NCI-H524 treated with DMSO at 0.1 percent for 48 hours (cell line): Measurements from ENCODE around the gene AIRE.

ENCODE experiments used
- DNase-seq: peaks from one replicate; lab custom pipeline; 2025; lab: John Stamatoyannopoulos, UW

AIRE gene

DNA sequence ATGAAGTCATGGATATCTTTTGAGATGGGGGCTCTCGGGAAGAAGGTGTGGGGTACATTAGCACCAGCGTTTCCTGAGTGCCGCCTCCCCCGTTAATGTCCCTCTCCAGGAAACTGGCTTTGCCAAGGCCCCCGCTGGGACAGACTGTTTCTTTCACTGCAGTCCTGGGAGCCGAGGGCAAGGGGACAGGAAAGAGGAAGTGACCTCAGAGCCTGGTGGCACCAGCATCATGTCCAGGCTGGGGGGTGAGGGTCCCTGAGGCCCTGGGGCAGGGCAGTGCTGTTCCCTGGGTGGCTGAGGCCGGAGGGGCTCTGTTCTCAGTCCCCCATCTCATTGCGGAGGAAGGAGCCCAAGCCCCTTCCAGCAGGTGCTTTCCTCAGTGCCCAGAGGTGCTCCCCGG lies 20.0 kb downstream of the AIRE start:
- DNase-seq = no peak

DNA sequence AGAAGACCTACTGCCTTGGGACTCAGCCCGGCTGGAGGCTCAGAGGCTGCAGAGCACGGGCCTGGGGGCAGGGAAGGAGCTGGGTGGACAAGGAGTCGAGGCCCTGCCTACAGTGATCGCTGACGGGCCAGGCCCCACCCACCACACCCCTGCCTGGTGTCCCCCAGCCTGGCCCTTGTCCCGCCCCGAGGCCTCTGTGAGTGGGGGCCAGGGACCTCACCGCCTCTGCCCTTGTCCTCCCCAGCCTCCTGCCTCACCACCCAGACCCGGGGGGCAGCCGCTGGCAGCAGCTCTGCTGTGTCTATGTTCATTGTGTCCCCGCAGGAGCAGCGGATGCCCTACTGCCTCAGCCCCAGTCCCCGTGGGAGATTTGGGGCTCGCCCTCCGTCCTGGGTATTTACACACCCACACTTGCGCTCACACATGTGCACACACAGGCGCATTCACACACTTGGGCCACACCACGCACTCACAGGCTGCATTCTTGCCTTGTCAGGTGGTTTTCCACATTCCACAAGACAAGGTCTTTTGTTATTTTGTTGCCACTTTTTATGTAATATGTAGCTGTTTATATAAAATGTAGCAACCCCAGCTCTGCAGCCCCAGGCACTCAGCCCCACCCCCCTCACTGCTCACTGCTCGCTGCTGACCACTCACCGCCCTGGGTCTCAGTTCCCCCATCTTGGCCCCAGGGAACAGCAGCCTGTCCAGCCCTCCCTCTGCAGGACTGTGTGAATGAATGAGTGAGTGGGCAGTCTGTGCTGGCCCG lies 21.4 kb downstream of the AIRE start:
- no peak for DNase-seq

DNA sequence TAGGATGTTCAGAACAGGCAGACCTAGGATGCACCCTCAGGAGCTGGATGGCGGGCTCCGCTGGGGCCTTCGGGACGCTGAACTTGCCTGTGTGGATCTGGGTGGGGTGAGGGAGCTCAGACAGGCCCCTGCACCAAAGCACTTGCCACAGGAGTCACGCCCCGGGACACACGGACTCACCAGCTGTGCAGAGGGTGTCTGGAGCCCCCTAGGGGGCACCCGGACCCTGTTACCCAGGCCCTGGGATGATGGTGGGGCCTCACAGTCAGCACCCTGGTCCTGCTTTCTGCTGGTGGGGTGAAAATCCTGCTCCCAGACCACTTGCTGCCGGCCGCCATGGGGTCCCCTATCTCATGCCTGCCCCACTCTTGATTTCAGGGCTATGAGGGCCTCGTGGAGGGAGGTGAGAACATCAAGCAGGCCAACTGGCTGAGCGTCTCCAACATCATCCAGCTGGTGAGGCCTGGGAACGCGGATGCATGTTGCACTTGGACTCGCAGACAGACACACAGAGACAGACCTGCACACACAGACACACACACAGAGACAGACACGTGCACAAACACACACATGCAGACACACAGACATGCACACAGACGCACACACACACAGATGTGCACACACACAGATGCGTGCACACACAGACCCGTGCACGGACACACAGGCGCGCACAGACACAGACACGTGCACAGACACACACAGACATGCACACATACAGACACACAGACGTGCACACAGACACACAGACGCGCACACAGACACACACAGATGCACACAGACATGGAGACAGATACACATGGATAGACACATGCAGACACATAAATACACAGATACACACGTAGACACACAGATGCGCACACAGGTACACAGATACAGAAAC lies 25.2 kb downstream of the AIRE start:
- DNase-seq = no peak

DNA sequence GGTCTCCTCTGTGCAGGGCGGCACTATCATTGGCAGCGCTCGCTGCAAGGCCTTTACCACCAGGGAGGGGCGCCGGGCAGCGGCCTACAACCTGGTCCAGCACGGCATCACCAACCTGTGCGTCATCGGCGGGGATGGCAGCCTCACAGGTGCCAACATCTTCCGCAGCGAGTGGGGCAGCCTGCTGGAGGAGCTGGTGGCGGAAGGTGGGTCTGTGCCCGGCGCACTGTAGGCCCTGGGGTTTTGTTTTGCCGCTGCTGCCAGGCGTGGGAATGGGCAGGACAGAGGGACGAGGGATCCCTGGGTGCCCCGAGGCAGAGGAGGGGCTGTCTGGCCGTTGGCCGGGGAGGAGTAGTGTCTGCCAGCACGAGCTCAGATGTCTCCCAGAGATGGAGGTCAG lies 26.4 kb downstream of the AIRE start:
- DNase-seq = no peak

DNA sequence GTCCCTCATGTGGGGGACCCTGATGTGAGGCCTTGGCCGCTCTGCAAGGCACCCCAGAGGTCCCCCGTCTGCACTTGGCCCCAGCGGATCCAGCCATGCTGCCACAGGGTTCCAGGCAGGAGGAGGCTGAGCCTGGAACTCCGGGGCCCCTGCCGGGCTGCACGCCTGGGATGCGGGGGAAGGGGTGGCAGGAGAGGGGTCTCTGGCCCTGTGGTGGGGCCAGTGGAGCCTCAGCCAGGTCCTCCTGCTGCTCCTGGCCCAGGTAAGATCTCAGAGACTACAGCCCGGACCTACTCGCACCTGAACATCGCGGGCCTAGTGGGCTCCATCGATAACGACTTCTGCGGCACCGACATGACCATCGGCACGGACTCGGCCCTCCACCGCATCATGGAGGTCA lies 27.0 kb downstream of the AIRE start:
- no peak for DNase-seq

DNA sequence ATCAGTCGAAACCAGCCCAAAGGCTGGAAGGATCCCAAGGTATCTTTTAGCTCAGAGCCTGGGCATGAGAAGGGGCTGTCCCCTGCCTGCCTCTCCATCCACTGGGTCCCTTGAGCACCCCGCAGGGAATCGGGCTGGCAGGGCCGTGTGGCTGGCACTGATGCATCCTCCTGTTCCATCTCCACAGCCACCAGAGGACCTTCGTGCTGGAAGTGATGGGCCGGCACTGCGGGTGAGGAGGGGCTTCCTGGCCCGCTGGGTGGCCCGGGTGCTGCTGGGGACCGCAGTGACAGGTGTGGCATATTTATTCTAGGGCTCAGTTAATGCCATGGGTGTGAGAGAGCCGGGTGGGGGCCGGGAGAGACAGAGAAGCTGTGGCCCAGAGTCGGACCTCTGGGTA lies 27.8 kb downstream of the AIRE start:
- DNase-seq = no peak

DNA sequence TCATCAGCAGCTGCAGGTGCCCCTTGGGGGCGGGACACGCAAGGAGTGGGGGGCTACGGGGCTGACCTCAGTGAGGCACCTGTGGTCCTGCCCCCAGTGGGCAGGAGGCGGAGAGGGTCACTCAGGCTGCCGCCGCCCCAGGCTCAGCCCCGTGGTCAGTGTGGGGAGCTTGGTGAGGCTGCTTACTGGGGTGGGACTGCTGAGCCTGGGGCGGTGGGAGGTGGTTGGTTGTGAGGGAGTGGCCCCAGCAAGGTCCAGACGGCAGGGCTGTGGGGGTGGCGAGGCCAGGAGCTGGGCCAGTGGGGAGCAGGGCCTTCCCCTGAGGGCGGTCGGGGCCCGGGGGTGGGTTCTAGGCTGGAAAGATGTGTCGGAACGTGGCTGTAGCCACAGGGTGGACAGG lies 28.5 kb downstream of the AIRE start:
- DNase-seq = no peak

DNA sequence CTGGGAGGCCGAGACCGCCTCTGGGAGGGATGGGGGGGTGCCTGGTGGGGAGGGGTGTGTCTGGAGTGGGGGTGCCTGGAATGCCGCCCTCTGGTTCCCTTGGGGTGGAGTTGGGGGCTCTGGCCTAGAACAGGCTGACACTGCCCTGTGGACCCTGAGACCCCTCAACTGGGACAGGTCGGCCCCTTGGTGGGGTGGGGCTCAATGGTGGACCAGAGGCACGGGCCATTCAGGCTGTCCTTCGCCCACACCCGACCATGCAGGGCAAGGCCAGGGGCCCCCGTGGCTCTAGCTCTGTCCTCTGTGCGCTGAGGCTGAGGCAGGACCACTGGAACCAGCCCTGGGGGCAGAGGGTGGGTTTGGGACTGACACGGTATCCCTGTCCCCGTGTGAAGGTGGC lies 28.9 kb downstream of the AIRE start:
- no peak for DNase-seq

DNA sequence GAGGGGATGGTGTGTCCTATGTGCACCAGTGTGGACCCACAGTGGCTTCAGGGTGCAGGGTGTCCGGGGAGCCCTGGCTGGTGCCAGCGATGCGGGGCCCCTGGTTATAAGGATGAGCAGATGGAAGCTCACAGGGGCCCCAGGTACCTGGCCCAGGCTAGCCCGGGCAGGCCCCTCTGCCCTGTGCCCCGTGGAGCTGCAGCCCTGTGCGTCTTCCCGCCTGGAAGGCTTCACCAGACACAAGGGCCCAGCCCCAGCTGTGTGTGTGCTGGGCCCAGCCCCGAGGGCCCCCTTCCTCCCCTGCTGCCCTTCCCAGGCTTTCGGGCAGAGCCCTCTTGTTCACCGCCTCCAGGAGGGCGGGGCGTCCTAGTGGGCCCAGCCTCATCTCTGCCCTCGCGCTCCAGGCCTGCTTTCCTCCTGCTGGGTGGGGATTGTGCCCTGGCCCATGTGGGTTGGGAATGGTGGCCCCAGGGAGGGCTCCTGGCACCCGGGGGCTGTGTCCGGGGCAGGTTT lies 30.1 kb downstream of the AIRE start:
- DNase-seq = no peak

DNA sequence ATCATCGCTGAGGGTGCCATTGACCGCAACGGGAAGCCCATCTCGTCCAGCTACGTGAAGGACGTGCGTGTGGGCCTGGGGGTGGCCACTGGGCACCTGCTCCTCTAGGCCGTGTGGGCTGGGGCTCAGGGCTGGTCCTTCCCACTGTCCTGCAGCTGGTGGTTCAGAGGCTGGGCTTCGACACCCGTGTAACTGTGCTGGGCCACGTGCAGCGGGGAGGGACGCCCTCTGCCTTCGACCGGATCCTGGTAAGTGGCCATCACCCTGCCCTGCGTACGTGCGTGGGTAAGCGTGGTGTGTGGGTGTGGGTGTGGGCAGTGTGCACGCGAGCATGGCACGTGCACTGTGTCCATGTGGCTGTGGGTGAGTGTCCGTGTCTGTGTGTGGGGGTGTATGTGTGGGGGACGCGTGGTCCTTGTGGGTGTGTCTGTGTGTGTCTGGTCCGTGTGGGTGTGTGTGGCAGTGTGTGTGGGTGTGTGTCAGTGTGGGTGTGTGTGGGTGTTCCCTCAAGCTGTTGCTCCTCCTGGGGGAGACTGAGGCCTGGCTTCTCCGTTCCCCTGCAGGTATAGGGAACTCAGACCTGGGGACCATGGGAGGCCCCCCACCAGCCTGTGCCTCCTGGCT lies 30.7 kb downstream of the AIRE start:
- no peak for DNase-seq

DNA sequence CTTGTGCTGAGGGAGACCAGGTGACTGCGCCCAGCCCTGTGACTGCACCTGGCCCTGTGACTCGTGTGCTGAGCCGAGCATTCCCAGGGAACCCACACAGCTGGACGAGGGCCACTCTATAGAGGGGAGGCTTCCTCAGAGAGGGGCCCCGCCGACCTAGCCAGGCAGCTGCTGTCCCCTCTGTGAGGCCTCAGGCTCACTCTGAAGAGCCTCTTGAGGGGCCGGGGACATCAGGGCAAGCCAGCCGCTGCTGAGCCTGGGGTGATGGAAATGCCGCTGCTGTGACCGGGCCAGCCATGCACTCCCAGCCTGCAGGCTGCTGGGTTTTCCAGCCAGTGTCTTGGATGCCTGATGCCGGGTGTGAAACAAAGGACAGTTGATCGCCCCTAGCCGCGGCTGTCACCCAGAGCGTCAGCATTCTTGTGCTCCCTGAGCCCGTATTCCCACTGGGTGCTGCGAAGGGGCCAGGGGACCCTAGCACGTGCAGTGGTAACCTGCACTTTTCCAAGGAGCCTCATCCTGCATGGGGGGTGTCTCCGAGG lies 31.6 kb downstream of the AIRE start:
- DNase-seq = no peak

DNA sequence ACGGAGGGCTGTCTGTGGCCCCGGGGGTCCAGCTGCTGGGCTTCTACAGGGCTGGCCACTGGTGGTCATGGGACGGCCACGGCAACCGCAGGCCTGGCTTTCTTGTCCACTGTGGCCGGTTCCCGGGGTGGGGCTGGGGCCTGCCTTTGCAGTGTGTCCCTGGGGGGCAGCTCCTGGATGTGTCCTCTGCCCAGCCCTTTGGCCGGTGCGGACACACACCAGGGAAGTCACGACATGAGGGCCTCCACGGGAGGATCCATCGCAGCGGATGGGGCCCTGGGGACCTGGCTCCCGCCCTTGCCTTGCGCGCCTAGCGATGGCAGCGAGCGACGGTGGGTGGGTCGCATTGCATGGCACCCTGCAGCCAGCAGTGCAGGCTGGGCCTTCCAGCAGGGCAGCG lies 32.2 kb downstream of the AIRE start:
- DNase-seq = no peak

DNA sequence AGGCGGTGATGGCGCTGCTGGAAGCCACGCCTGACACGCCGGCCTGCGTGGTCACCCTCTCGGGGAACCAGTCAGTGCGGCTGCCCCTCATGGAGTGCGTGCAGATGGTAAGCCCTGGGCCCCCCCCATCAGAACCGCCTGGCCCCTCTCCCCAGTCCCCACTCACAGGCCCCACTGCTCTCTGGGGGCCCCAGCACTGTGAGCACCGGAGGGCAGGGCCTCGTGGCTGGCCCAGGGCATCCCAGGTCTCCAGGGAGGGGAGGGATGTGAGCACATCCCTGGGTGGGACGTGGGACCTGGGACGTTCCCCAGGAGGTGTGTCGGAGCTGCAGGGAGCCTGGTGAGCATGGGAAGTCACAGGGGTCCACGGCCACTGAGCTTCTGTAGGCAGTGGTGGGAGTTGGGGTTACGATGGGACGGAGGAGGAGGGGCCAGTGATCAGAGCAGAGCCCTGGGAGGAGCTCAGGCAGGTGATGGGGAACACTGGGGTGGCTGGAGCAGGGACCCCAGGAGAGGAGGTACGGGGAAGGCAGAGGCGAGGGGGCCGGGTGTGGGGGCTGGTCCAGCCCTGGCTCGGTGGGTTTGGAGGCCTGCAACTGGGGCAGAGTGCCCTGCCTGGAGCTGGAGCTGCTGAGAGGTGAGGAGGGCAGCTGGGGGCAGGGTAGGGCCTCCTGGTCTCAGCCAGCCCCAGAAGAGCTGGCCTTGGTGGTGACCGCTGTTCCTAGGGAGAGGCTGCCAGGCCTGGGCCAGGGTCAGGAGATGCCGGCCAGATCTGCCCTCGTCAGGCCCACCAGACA lies 33.0 kb downstream of the AIRE start:
- no peak for DNase-seq

DNA sequence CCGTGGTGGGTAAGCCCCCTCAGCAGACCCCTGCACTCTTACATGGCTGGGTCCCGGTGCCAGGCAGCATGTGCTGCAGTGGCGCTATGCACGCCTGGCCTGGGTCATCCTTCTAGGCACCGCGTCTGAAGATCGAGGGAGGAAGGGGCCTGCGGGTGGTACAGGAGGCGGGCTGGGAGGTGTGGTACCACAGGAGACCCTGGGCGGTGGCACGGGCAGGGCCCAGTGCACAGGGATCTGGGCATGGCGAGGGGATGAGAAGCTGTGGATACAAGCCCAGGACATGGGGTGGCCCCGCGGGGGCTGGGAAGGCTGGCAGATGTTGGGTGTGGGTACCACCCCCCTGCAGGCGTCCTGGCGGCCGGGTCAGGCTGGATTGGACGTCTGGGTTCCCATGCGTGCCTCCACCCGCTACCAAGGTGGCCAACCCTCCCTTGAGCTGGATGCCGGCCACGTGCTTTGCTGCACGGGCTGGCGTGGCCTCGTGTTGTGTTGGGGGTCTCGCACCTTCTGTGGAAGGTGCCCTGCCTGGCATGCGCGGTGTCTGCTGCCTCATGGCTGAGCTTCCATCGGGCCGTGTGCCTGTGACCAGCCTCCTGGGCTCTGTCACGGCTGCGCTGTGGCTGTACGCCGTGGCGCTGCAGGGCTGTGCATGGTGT lies 33.9 kb downstream of the AIRE start:
- no peak for DNase-seq

DNA sequence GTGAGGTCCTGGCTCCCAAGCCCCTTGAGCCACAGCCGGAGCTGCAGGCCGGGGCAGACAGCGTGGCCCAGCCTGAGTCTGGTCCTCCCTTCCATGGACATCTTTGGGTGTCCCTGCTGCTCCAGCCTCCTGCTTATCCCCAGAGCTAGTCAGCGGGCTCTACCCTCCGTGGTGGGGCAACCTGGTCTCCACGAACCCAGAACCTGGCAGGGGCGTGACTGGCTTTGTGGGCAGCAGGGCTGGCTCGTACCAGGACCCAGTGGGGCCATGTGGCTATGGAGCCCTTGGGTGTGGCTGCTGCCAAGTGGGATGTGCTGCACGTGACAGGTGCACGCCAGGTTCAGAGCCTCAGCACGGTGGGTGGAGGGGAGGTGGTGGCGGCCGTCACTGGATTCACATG lies 35.2 kb downstream of the AIRE start:
- no peak for DNase-seq

DNA sequence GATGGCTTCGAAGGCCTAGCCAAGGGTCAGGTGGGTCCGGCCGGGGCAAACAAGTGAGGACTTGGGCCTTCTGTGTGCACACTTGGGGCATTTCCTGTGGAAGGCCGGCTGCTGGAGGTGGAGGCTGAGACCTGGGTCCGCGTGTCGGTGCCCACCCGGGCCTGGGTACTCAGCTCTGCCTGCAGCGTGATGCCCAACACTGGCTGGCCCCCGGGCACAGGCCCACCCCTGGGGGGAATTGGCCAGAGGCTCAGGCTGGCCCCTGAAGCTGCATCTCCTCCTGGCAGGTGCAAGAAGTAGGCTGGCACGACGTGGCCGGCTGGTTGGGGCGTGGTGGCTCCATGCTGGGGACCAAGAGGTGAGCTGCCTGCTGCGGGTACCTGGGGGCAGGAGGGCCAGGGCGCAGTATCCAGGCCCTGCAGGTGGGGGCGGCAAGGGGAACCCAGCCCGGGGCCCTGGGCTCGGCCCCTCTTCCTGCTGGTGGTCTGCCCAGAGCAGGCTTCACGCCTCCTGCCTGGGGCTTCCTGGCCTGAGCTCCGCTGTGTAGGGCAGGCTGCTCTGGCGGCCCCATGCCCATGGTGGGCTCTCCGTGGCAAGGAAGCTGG lies 36.3 kb downstream of the AIRE start:
- DNase-seq = no peak

DNA sequence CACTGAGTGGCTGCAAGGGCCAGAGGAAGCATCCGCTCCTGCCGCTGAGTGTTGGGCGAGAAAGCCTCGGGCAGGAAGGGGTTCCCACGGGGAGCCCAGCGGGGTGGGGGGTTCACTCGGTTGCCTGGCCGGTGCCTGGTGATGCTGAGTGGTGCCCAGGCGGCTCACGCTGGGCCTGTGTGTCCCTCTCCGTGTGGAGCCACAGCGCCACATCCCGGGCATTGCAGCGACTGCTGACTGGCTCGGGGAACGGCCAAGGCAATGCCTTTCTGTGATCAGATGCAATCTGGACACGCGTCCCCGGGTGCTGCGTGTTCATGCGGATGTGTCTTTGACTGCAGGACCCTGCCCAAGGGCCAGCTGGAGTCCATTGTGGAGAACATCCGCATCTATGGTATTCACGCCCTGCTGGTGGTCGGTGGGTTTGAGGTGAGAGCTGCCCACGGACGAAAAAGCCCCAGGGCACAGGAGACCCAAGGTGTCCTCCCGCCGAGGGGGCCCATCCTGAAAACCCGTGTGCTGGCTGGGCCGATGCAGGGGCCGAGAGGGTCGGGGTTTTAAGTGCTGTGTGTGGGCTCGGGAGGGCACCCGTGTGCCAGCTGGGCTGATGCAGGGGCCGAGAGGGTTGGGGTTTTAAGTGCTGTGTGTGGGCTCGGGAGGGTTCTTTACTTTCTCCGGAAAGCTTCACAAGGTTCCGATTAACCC lies 37.1 kb downstream of the AIRE start:
- DNase-seq = no peak

DNA sequence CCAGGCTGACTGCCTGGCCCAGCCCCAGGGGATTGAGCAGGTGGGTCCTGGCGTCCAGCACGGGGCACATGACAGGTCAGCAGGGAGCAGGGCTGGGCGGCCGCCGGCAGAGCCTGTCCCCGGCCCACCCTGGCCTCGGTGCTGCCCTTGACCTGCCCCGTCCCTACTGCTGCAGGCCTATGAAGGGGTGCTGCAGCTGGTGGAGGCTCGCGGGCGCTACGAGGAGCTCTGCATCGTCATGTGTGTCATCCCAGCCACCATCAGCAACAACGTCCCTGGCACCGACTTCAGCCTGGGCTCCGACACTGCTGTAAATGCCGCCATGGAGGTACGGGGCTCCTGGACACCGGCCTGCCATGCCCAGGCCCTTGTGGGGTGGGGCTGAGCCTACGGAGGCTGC lies 37.9 kb downstream of the AIRE start:
- no peak for DNase-seq

DNA sequence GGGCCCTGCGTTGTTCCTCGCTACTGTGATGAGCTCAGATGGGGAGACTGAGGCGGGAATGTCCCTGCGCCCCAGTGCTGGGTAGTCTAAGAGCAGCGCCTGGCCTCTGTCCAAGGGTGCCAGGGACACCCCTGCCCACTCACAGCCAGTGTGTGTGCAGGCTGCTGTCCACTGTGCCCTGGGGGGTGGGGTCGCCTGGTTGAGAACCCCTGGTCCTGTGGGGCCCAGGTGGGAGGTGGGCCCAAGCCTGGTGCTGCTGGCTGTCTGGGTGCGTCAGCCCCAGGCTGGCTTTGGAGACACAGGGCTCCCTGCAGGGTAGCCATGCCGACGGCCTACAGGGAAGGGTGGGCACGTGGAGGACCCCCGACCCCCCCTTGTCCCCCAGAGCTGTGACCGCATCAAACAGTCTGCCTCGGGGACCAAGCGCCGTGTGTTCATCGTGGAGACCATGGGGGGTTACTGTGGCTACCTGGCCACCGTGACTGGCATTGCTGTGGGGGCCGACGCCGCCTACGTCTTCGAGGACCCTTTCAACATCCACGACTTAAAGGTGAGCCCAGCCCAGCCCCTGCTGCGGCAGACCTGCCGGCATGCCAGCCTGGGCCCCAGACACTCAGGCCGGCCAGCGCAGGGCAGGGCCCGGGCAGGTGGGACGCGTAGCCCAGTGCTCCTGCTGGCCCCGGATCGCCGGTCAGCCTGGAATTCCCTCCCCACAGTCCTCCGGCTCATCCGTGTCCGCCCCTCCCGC lies 38.6 kb downstream of the AIRE start:
- no peak for DNase-seq

DNA sequence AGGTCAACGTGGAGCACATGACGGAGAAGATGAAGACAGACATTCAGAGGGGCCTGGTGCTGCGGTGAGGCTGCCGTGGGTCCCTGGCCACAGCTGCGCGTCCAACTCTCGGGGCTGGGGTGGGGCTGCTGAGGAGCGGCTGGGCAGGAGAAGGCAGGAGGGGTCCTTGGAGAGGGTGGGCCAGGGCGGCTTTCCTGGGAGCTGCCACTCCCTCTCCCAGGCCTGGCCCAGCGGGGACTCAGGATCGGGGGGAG lies 39.1 kb downstream of the AIRE start:
- no peak for DNase-seq
